ENCODE results near the gene KCNK2.

Gene KCNK2

DNA sequence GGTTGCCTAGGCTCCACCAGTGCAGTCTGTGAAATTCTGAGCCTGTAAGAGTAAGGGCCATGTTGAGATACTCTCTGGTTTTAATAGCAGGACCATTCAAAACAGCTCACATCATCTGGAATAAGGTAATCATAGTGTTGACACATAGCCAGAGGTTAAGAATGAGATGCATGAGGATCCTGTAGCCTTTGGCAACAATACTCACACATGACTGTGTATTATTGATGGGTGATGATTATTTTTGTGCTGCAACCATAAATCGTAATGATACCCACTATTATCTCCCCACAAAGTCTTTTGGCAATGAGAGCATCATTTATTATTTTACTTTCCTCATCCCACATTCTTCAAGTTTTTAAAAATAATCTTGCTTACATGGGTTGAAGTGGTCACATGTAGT lies 35.5 kb downstream of the KCNK2 start:
- Mint-ChIP-seq H3K4me1 (ENCODE audit: low read depth) (no peaks in the 10 kb centered on the region), H3K4me3 (no peak overlapping the region), H3K27ac (no peak overlapping the region), H3K36me3 (ENCODE audit: low read depth) (no peaks in the 10 kb centered on the region), H3K9me3 (no peaks in the 10 kb centered on the region), H3K27me3 (peaks cover 4% of the 10 kb centered on the region)

DNA sequence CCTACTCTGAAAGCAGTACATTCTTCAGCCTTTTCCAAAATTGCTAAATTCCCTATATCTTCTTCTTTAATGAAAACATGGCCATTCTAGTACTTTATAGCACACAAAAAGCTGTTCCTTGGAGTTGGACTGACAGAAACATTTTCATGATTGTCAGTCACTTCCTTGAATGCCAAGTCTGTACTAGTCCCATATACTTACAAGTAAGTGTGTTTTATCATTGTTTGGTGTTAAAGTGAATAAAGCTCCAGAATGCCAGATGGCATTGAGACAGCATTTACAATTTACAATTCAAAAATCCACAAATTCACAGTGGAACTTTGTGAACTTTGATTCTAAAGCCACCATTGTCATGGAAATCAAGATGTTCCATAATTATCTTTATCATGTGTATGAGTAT lies 36.5 kb downstream of the KCNK2 start:
- H3K9me3 Mint-ChIP-seq, result no peaks in the 10 kb centered on the region
- H3K27me3 Mint-ChIP-seq, result peaks cover under 1% of the 10 kb centered on the region
- no peak overlapping the region for H3K4me3 Mint-ChIP-seq
- H3K36me3 Mint-ChIP-seq (ENCODE audit: low read depth), result no peaks in the 10 kb centered on the region
- H3K27ac Mint-ChIP-seq, result no peak overlapping the region
- H3K4me1 Mint-ChIP-seq (ENCODE audit: low read depth), result no peaks in the 10 kb centered on the region

DNA sequence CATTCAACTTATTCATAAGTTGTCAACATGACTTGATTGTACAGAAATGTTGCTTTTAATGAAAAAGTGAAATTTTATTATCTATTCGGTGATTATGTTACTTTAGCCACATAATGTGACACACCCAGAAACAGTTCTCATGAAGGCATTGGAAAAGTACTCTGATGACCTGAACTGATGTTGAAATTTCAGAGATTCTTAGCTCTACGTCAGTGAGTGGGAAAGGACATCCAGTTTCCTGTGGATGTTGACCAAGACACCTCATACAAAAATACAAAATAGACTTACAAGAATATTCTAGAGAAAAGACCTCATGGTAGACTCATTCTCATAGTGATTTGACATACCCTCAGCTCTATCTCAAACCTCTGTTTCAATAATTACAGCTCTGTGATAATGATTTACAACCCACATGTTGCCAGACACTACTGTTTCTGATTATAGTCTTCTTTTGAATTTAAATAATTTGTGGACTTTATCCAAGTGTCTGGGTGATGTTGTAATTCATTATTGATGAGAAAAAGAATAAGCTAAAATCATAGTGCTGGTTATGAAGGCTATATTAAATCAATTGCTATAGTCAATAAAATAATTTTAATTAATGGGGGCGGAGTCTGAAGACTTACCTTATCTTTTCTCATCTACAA lies 37.3 kb downstream of the KCNK2 start:
- Mint-ChIP-seq H3K27ac (no peak overlapping the region), H3K36me3 (ENCODE audit: low read depth) (no peaks in the 10 kb centered on the region), H3K4me3 (no peak overlapping the region), H3K27me3 (no peaks in the 10 kb centered on the region), H3K9me3 (no peaks in the 10 kb centered on the region), H3K4me1 (ENCODE audit: low read depth) (no peaks in the 10 kb centered on the region)

DNA sequence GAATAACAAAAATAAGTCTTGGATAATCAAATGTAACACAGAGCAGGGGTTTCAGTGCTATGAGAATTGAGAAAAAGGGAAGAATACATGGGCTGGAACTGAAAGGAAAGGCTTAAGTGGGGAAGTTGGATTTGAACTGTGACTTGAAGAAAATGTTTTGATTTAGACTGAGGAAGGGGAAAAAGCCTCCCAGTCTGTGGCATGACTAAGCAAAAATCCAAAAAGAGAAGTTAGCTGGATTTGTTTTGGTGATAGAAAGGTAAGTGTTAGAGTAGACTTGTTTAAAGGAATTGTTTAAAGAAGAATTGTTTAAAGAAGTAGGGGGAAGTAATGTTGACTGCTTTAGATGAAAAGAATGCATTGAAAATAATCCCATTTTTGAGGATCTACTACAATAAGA lies 46.0 kb downstream of the KCNK2 start:
- Mint-ChIP-seq H3K4me3 (no peak overlapping the region), H3K27me3 (no peaks in the 10 kb centered on the region), H3K36me3 (ENCODE audit: low read depth) (no peaks in the 10 kb centered on the region), H3K9me3 (no peaks in the 10 kb centered on the region), H3K4me1 (ENCODE audit: low read depth) (no peaks in the 10 kb centered on the region), H3K27ac (no peak overlapping the region)

DNA sequence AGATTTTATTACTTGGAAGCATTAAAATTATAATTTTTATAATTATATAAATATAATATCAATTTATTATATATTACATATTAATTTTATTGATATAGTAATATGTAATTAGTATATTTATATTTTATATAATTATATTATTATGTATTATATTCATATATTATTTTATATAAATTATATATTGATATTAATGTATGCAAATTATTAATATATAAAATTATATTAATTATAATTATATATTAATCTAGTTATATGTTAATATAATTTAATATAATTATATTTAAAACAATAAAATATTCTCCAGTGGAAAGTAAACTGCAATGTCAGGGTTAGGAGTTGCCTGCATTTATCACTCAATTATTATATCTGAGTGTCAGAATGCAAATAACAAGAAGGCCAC lies 48.8 kb downstream of the KCNK2 start:
- Mint-ChIP-seq H3K27me3 (no peaks in the 10 kb centered on the region), H3K4me3 (no peak overlapping the region), H3K9me3 (no peaks in the 10 kb centered on the region), H3K27ac (no peak overlapping the region), H3K36me3 (ENCODE audit: low read depth) (no peaks in the 10 kb centered on the region), H3K4me1 (ENCODE audit: low read depth) (no peaks in the 10 kb centered on the region)

DNA sequence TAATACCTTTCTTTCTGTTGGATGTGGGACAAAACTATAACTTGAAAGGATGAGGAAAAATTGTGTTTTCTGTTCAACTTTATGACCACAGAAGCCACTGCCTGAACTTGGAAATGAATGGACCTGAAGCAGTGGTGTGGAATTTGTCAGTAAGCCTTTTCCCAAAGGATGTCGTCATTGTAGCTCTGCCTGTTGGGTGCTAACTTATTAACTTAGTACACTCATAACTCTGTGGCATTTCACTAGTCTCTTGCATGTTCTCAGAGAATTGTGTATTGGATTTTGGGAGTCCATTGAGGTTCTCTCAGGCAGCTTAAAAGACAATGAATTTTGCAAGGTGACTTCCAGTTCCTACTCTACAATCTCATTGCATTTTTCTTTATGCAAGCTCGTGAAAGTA lies 49.6 kb downstream of the KCNK2 start:
- H3K4me3 Mint-ChIP-seq, result no peak overlapping the region

DNA sequence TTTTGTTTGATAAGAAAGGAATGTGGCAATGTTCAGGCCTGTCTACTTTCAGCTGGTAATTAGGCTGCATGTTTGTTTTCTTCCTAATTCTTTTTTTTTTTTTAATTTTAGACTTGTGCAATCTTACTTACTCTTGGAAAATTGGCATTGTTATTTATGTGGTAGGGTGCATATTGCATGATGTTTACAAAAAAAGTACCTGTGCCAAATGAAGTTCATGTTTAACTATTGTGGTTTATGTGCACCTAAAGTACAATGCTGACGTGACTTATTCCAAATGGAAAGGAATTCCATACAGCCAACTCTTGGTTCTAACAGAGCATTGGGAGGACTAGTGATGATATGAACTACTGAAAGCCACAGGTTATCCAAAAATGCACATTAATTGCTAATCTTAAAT lies 51.0 kb downstream of the KCNK2 start:
- Mint-ChIP-seq H3K4me3 (no peak overlapping the region), H3K27me3 (no peaks in the 10 kb centered on the region), H3K36me3 (ENCODE audit: low read depth) (no peaks in the 10 kb centered on the region), H3K9me3 (no peaks in the 10 kb centered on the region), H3K27ac (no peak overlapping the region), H3K4me1 (ENCODE audit: low read depth) (no peaks in the 10 kb centered on the region)

More for the DNA sequence above, 49.6 kb downstream of the KCNK2 start:
- Mint-ChIP-seq H3K27ac (no peak overlapping the region), H3K4me1 (ENCODE audit: low read depth) (no peaks in the 10 kb centered on the region), H3K27me3 (no peaks in the 10 kb centered on the region), H3K36me3 (ENCODE audit: low read depth) (no peaks in the 10 kb centered on the region), H3K9me3 (no peaks in the 10 kb centered on the region)

DNA sequence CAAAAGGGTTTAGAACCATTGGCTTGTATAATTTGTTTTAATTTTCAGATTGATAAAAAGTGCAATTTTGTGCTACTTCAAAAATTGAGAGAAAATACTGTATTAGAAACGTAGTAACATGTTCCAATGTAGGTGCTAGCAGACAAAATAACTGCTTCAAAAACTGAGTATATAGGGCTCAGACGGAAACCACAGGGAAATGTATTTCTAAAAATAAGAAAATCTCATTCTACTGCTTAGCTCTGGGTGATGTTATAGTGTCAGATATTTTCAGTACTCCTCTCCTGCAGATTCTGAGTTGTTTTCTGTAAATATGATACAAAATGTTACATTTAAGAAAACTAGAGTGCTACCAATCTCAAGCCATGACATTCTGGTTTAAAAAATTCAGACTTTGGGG lies 55.4 kb downstream of the KCNK2 start:
- H3K4me3 Mint-ChIP-seq, result no peak overlapping the region
- no peaks in the 10 kb centered on the region for H3K36me3 Mint-ChIP-seq (ENCODE audit: low read depth)
- no peak overlapping the region for H3K27ac Mint-ChIP-seq
- H3K27me3 Mint-ChIP-seq, result no peaks in the 10 kb centered on the region
- no peaks in the 10 kb centered on the region for H3K4me1 Mint-ChIP-seq (ENCODE audit: low read depth)
- H3K9me3 Mint-ChIP-seq, result peaks cover 8% of the 10 kb centered on the region

DNA sequence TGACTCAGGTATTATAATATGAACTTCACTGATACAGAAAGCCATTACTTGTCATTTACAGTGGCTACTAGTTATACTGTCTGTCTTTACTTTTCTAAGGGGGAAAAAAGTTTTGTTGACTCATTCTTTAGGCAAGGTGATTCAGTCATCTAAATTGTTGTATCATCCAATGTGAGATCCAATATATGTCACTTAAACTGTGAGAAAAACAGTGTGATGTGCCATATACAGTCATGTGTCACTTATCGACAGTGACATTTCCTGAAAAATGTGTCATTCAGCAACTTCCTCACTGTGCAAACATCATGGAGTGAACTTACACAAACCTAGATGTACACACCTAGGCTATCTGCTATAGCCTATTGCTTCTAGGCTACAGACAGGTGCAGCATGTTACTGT lies 57.6 kb downstream of the KCNK2 start:
- peaks cover 8% of the 10 kb centered on the region for H3K9me3 Mint-ChIP-seq
- no peaks in the 10 kb centered on the region for H3K27me3 Mint-ChIP-seq
- H3K36me3 Mint-ChIP-seq (ENCODE audit: low read depth), result no peaks in the 10 kb centered on the region
- no peaks in the 10 kb centered on the region for H3K4me1 Mint-ChIP-seq (ENCODE audit: low read depth)
- H3K4me3 Mint-ChIP-seq, result no peak overlapping the region
- no peak overlapping the region for H3K27ac Mint-ChIP-seq

DNA sequence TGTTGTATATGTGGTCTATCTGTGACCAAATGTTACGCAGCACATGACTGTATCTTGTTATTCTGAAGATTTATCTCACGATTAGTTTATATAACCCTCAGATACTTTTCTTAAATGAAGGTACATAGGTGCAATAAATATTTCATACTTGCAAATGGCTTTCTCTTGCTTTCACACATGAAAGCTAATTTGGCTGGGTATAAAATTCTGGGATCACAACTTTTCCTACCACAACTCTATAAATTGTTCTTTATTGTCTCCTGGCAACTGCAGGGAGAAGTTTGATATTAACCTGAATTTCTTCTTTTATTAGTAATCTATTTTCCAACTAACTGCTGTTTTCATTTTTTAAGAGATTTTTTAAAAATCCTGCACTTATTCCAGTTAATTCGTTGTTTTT lies 58.9 kb downstream of the KCNK2 start:
- H3K4me3 Mint-ChIP-seq, result no peak overlapping the region
- no peaks in the 10 kb centered on the region for H3K27me3 Mint-ChIP-seq
- no peaks in the 10 kb centered on the region for H3K36me3 Mint-ChIP-seq (ENCODE audit: low read depth)
- no peak overlapping the region for H3K27ac Mint-ChIP-seq
- peaks cover 8% of the 10 kb centered on the region for H3K9me3 Mint-ChIP-seq
- no peaks in the 10 kb centered on the region for H3K4me1 Mint-ChIP-seq (ENCODE audit: low read depth)

DNA sequence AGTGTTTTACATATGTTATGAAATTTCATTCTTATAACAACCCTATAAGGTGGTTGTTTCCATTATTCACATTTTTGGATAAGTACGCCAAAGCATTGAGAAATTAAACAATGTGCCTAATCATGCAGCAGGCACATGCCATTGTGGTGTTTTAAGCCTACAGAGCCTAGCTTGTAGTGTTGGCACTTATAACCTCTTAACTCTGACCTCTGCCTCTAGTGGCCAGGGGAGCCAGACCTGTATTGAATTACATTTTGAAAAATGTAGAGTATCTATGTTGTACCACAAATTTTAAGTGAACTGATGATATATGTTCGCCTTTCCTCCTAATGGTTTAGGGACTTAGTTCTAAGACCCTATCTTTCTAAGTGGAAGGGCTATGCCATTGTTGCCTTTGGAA lies 61.0 kb downstream of the KCNK2 start:
- no peaks in the 10 kb centered on the region for H3K27me3 Mint-ChIP-seq
- peaks cover 8% of the 10 kb centered on the region for H3K9me3 Mint-ChIP-seq
- no peaks in the 10 kb centered on the region for H3K36me3 Mint-ChIP-seq (ENCODE audit: low read depth)
- H3K4me3 Mint-ChIP-seq, result no peak overlapping the region
- H3K4me1 Mint-ChIP-seq (ENCODE audit: low read depth), result no peaks in the 10 kb centered on the region
- no peak overlapping the region for H3K27ac Mint-ChIP-seq

DNA sequence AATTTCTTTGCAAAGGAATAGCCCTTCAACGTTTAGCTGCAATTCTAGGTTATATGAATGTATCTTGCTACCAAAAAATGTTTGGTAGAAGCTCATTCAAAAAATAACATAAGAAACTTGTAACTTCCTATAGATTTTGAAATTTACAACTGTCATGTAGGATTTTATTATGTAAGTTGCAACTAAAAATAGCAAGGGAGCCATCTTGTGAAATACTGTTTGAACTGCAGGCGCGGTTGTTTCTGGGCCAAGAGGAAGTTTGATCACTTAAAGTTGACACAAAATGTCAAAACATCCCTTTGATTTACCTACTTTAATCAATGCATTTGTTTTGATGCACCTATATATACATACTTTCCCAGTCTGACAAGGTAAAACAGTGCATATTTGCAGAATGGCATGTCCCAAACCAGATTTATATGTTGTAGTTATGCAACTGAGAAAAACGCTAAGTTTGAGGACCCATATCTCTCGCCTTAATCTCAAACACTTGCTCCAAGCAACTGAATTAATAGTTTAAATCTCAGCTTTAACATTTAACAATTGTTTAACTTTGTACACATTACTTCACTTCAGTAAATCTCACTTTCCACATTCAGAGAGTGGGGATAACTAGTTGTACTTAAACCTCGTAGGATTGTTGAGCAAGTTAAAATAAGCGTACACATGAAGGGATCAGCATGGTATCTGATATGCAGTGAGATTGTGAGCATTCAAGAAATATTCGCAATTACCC lies 63.9 kb downstream of the KCNK2 start:
- peaks cover 8% of the 10 kb centered on the region for H3K9me3 Mint-ChIP-seq
- no peak overlapping the region for H3K4me3 Mint-ChIP-seq
- no peaks in the 10 kb centered on the region for H3K36me3 Mint-ChIP-seq (ENCODE audit: low read depth)
- H3K4me1 Mint-ChIP-seq (ENCODE audit: low read depth), result no peaks in the 10 kb centered on the region
- H3K27ac Mint-ChIP-seq, result no peak overlapping the region
- no peaks in the 10 kb centered on the region for H3K27me3 Mint-ChIP-seq

DNA sequence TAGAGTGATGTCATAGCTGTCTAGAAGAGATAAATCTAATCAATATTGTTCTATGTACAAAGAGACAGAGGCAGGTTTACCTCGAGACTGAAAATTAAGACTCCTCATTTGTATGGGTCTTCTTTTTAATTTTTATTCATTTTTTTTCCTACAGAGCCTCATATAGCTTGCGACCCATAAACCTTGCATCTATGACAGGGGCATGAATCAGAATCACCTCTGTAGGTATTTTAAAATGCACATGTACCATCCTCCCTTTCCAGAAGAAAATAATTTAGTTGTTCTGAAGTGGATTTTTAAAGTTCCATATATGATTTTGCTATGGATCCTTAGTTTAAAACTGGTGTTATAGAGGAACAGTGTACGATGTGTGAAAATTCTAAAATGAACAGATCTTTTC lies 64.5 kb downstream of the KCNK2 start:
- no peak overlapping the region for H3K27ac Mint-ChIP-seq
- H3K4me3 Mint-ChIP-seq, result no peak overlapping the region
- no peaks in the 10 kb centered on the region for H3K4me1 Mint-ChIP-seq (ENCODE audit: low read depth)
- H3K9me3 Mint-ChIP-seq, result peaks cover 5% of the 10 kb centered on the region
- no peaks in the 10 kb centered on the region for H3K36me3 Mint-ChIP-seq (ENCODE audit: low read depth)
- no peaks in the 10 kb centered on the region for H3K27me3 Mint-ChIP-seq

DNA sequence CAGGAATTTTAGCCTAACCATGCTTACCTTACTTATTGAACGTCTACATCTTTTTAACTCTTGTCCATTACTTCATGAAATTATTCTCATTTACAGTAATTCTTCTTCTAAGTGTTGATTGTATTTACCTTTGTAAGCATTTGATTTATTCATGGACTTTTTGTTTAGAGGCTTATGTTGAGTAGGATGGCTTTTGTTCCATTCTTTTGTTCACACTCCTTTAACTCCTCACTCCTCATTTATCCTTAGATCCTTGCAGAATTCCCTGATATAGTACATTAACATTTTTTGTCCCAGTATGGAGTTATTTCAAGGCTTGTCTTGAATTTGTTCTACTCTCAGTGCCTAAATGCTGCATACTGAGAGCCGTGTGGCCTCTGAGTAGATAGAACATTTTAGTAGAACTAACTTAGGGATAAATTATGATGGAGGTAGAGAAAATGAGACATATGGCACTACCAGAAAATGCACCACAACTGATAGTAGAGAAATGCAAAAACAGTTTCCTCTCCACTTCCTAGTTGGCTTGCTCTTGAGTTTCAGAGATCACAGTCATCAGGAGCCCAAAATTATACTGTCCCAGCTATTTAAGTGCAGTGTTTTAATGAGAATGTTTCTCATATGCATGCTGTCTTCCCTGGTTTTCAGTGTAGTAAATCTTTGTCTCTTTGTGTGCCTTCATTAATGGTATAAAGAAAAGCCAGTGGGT lies 69.5 kb downstream of the KCNK2 start:
- Mint-ChIP-seq H3K36me3 (ENCODE audit: low read depth) (no peaks in the 10 kb centered on the region), H3K9me3 (no peaks in the 10 kb centered on the region), H3K4me3 (no peak overlapping the region), H3K27me3 (no peaks in the 10 kb centered on the region), H3K4me1 (ENCODE audit: low read depth) (no peaks in the 10 kb centered on the region), H3K27ac (no peak overlapping the region)

DNA sequence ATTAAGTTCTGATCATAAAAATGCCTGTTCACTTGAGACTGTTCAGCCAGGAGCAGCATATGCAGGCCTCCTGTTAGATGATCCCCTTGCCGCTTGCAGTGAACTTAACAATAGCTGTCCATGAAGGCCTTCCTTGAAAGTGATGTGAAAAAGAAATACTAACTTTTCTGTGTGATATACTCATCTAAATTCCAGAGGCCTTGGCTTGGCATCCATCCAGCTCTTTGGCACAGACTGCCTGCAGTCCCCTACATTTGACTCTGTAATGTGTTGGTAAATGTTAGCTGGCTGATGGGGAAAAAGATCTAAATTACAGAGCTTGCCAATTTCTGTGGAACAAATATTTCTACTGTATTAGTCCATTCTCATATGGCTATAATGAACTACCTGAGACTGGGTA lies 73.7 kb downstream of the KCNK2 start:
- H3K9me3 Mint-ChIP-seq, result peaks cover 5% of the 10 kb centered on the region
- H3K36me3 Mint-ChIP-seq (ENCODE audit: low read depth), result no peaks in the 10 kb centered on the region
- H3K4me1 Mint-ChIP-seq (ENCODE audit: low read depth), result no peaks in the 10 kb centered on the region
- no peak overlapping the region for H3K27ac Mint-ChIP-seq
- H3K27me3 Mint-ChIP-seq, result no peaks in the 10 kb centered on the region
- no peak overlapping the region for H3K4me3 Mint-ChIP-seq
